ENCODE data around the gene HOXA9.

DNA sequence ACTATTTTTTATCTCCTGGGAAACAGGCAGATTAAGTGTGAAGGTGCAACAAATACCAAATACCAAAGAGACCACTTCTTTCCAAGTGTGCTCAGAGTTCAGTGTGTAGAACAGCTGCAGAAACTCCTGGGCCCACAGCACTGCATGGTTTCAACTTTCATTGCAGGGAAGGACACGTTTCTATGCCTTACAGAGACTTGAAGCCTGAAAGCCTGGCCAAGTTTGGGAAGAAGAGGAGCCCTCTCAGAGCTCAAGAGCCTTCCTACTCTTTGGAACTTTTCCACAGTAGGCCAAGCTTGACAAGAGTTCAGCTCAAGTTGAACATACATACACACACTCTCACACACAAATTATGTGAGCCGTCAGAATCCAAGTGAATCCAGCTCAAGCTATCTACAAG is 37.3 kb downstream of the HOXA9 start:
- no peak for TF ChIP-seq POLR2AphosphoS5 (IDR thresholded peaks at IDR 0.05; ENCODE audit: low read depth, low read length)
- TF ChIP-seq SRF (IDR thresholded peaks at IDR 0.05; ENCODE audit: low read depth): no peak
- no peak for TF ChIP-seq CTCF (IDR thresholded peaks at IDR 0.05 in 2 of 3, conservative IDR thresholded peaks at IDR 0.05 in 1 of 3; ENCODE audit: borderline replicate concordance in 1 of 3, insufficient read depth in 1 of 3, low read depth in 2 of 3, low read length in 2 of 3)
- no peak for TF ChIP-seq CEBPB (IDR thresholded peaks at IDR 0.05; ENCODE audit: low read depth)
- TF ChIP-seq ZNF274 (IDR thresholded peaks at IDR 0.05; ENCODE audit: low read depth, low read length): no peak
- TF ChIP-seq RAD21 (IDR thresholded peaks at IDR 0.05; ENCODE audit: low read depth): no peak
- TF ChIP-seq MAX (IDR thresholded peaks at IDR 0.05): no peak
- no peak for TF ChIP-seq EZH2 (IDR thresholded peaks at IDR 0.05)
- no peak for TF ChIP-seq SIN3A (IDR thresholded peaks at IDR 0.05; ENCODE audit: low read depth)
